Naive B cell (primary cell): ENCODE results near the gene ITGA2. TPM values are rescaled to one million over a fixed set of nuclear protein-coding genes. Genes with fewer than 3 reads are reported as not detected.

Experiments used
- ATAC-seq, 2 donors: fragments of 150-1000 bp; cut with Tn5 transposase; 2 replicates each; pipeline ENCODE4 v1.10.0; 2021; ENCODE audit warnings: low read depth in 2 of 2, mild to moderate bottlenecking in 2 of 2, moderate library complexity in 2 of 2
- DNase-seq: peaks from one replicate; pipeline ENCODE4 v3.0.0; 2022
- H3K27ac Mint-ChIP-seq, 6 donors: one replicate each; pipeline ENCODE4 v1.8.0; 2020 to 2022; ENCODE audit warnings: mild to moderate bottlenecking in 6 of 6, mixed read lengths in 6 of 6, moderate library complexity in 5 of 6, inconsistent platforms in 2 of 6
- H3K27me3 Mint-ChIP-seq, 3 donors: one replicate each; pipeline ENCODE4 v1.8.0; 2021 to 2022; ENCODE audit warnings: mixed read lengths in 3 of 3, mild to moderate bottlenecking in 1 of 3
- H3K36me3 Mint-ChIP-seq, 2 donors: one replicate each; pipeline ENCODE4 v1.8.0; 2020 to 2022; ENCODE audit warnings: mixed read lengths in 2 of 2, inconsistent platforms in 1 of 2, mild to moderate bottlenecking in 1 of 2
- H3K4me1 Mint-ChIP-seq, 3 donors: one replicate each; pipeline ENCODE4 v1.8.0; 2020 to 2022; ENCODE audit warnings: mixed read lengths in 3 of 3, inconsistent platforms in 1 of 3, mild to moderate bottlenecking in 1 of 3, moderate library complexity in 1 of 3
- H3K4me3 Mint-ChIP-seq, 8 donors: one replicate each; pipeline ENCODE4 v1.8.0; 2020 to 2022; ENCODE audit warnings: mild to moderate bottlenecking in 8 of 8, mixed read lengths in 8 of 8, moderate library complexity in 8 of 8, inconsistent platforms in 2 of 8
- H3K9me3 Mint-ChIP-seq, 7 donors: one replicate each; pipeline ENCODE4 v1.8.0; 2020 to 2022; ENCODE audit warnings: mixed read lengths in 7 of 7, mild to moderate bottlenecking in 5 of 7, inconsistent platforms in 2 of 7, moderate library complexity in 1 of 7
- polyA plus RNA-seq, 6 donors: library from polyadenylated mRNA; unstranded; fragments of 300-500 nt; fragmentation: Illumina TruSeq; gene quantifications; one replicate each; pipeline ENCODE4 v1.2.3, GENCODE V29; 2021; ENCODE audit warnings: low read depth in 6 of 6

ITGA2 gene
- polyA plus RNA-seq, 6 donors from 2014 or later: 0.03 to 0.10 TPM; not detected in 4

DNA sequence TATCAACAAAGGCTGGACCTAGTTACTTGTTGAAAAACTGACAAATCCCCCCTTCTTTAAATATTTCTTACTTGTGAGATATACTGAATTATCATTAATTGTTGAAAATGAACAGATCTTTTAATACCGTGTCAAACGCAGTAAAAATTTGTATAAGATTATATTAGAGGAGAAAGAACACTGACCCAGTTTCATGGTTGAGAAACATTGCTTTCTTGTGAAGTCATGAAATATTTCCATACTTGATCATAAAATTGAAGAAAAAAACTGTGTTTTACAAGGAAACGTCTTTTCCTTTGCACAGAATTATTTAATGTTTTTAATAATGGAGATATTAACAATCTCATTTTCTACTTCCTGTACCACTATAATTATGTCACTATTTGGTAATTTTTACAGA lies 74.6 kb downstream of the ITGA2 start:
- Mint-ChIP-seq H3K27me3 (peaks cover 0 to 7% (median 4%) of the 10 kb centered on the region in 3 donors), H3K27ac (no peak overlapping the region), H3K36me3 (no peaks in the 10 kb centered on the region), H3K4me1 (no peaks in the 10 kb centered on the region), H3K9me3 (no peaks in the 10 kb centered on the region), H3K4me3 (no peak overlapping the region)
- no peak for ATAC-seq
- DNase-seq: no peak

DNA sequence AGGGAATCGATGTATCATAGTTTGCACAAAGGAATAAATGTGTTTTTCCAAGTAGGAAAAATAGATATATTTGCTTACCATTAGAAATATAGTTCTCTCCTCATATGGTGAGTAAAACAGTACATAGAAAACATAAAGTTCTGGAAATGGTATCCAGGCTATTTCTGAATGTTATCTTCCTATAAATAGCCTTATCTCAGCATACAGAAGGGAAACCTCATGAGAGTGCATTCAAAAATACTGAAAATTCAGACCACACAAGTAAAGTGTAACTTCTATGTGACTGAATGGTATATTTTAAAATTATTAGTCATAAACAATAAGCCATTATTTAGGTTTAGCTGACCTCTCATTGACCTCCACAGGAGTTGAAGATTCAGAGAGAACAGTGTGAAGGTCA lies 76.9 kb downstream of the ITGA2 start:
- ATAC-seq (no peak), DNase-seq (no peak)
- Mint-ChIP-seq H3K4me1 (no peaks in the 10 kb centered on the region), H3K4me3 (peak overlapping the region in 1 of 8 donors; percentile 9), H3K27ac (no peak overlapping the region), H3K36me3 (no peaks in the 10 kb centered on the region), H3K9me3 (no peaks in the 10 kb centered on the region), H3K27me3 (no peaks in the 10 kb centered on the region)

DNA sequence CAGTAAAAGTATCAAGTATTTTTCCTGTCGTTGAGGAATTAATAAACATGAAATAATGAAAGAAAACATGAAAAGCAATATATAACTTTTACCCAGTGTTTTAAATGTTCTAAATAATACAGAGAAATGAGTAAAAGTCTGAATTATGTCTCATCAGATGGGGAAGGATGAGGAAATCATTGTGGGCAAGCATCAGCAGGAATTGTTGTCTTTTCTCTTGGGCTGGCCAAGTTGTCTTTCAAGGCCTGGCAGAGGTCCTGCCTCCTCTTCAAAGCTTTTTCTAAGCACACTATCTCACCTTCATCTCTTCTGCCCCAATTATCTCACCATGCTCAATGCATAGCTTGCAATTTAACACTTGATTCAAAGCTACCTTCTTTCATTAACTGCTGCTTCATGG lies 78.5 kb downstream of the ITGA2 start:
- no peak for DNase-seq
- Mint-ChIP-seq H3K27me3 (no peaks in the 10 kb centered on the region), H3K9me3 (no peaks in the 10 kb centered on the region), H3K36me3 (no peaks in the 10 kb centered on the region), H3K4me3 (no peak overlapping the region), H3K4me1 (no peaks in the 10 kb centered on the region), H3K27ac (no peak overlapping the region)
- ATAC-seq: no peak

GRCh38 chr5:53068291-53068836 lies 79.2 kb downstream of the ITGA2 start:
- ATAC-seq: no peak
- no peaks in the 10 kb centered on the region for H3K36me3 Mint-ChIP-seq

DNA sequence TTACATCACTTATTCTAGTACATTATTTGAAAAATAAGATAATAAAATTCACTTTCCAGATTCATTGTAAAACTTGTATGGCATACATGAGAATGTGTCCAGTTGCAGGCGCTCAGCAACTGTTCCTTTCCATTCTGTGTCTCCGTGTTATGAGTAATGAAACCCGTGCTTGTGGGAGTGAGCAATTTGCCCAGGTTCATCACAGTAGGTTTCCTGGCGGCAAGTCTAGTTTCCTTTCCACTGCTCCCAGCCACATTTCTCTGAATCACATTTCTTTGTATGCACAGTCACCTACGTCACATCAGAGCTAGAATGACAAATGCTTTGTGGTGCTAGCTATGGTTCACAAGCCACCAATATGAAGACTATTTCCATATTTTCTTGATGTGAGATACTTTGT lies 80.5 kb downstream of the ITGA2 start:
- no peak overlapping the region for H3K4me3 Mint-ChIP-seq
- H3K36me3 Mint-ChIP-seq: no peaks in the 10 kb centered on the region
- H3K4me1 Mint-ChIP-seq: no peaks in the 10 kb centered on the region
- DNase-seq (no peak), ATAC-seq (no peak)
- H3K9me3 Mint-ChIP-seq: no peaks in the 10 kb centered on the region
- H3K27ac Mint-ChIP-seq: no peak overlapping the region
- peaks cover 0 to 7% (median 0%) of the 10 kb centered on the region in 3 donors for H3K27me3 Mint-ChIP-seq

More at GRCh38 chr5:53068291-53068836, 79.2 kb downstream of the ITGA2 start:
- H3K27ac Mint-ChIP-seq: no peak overlapping the region
- no peaks in the 10 kb centered on the region for H3K9me3 Mint-ChIP-seq
- H3K27me3 Mint-ChIP-seq: peaks cover 0 to 5% (median 0%) of the 10 kb centered on the region in 3 donors
- no peaks in the 10 kb centered on the region for H3K4me1 Mint-ChIP-seq
- no peak overlapping the region for H3K4me3 Mint-ChIP-seq
- no peak for DNase-seq

DNA sequence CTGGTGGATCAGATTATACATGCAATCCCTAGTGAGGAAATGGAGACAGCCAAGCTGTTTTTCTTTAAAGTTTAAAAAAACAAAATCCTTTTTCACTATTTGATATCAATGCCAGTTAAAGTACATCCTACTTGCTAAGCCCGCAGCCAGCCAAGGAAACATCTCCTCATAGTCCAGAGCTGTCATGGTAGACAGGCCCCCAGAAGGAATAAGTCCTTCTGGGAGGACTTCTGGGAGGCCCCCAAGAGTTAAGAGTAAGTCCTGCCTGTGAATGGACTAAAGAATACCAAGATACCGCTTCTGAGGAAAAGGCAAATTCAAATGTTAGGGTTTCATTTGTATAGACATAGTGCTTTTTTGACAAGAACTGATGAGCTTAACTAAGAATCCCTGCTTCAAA lies 82.1 kb downstream of the ITGA2 start:
- H3K27me3 Mint-ChIP-seq: peaks cover 0 to 7% (median 4%) of the 10 kb centered on the region in 3 donors
- H3K4me1 Mint-ChIP-seq: no peaks in the 10 kb centered on the region
- H3K9me3 Mint-ChIP-seq: no peaks in the 10 kb centered on the region
- ATAC-seq (no peak), DNase-seq (no peak)
- no peak overlapping the region for H3K27ac Mint-ChIP-seq
- H3K4me3 Mint-ChIP-seq: no peak overlapping the region
- no peaks in the 10 kb centered on the region for H3K36me3 Mint-ChIP-seq

DNA sequence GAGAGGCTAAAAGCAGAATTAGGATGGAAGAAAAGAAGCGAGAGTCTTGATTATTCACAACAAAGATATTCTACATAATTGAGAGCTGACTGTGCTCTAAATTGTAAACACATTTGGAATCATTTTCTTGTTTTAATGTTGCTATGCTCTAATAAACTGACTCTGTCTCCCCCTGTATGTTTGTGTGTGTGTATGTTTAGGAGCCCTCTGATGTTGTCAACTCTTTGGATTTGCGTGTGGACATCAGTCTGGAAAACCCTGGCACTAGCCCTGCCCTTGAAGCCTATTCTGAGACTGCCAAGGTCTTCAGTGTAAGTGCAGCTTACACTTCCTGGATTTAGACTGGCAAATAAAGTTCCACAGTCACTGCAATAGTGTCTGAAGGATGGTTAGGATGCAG lies 82.6 kb downstream of the ITGA2 start:
- H3K4me1 Mint-ChIP-seq: no peaks in the 10 kb centered on the region
- no peak for ATAC-seq
- H3K27me3 Mint-ChIP-seq: peaks cover 0 to 7% (median 4%) of the 10 kb centered on the region in 3 donors
- no peak for DNase-seq
- no peaks in the 10 kb centered on the region for H3K9me3 Mint-ChIP-seq
- no peaks in the 10 kb centered on the region for H3K36me3 Mint-ChIP-seq
- no peak overlapping the region for H3K4me3 Mint-ChIP-seq
- no peak overlapping the region for H3K27ac Mint-ChIP-seq

GRCh38 chr5:53073348-53073747 lies 84.2 kb downstream of the ITGA2 start:
- Mint-ChIP-seq H3K4me1 (no peaks in the 10 kb centered on the region), H3K4me3 (no peak overlapping the region), H3K9me3 (no peaks in the 10 kb centered on the region), H3K27ac (no peak overlapping the region), H3K36me3 (no peaks in the 10 kb centered on the region), H3K27me3 (peaks cover 0 to 7% (median 4%) of the 10 kb centered on the region in 3 donors)
- no peak for ATAC-seq
- no peak for DNase-seq

- H3K27ac Mint-ChIP-seq: no peak overlapping the region
- ATAC-seq (no peak), DNase-seq (no peak)
- no peak overlapping the region for H3K4me3 Mint-ChIP-seq
- no peaks in the 10 kb centered on the region for H3K9me3 Mint-ChIP-seq
- H3K4me1 Mint-ChIP-seq: no peaks in the 10 kb centered on the region
- peaks cover 0 to 7% (median 4%) of the 10 kb centered on the region in 3 donors for H3K27me3 Mint-ChIP-seq
- no peaks in the 10 kb centered on the region for H3K36me3 Mint-ChIP-seq
Observed at GRCh38 chr5:53076014-53076583, 86.9 kb downstream of the ITGA2 start.

GRCh38 chr5:53080271-53080670 lies 91.1 kb downstream of the ITGA2 start:
- no peak overlapping the region for H3K4me3 Mint-ChIP-seq
- no peaks in the 10 kb centered on the region for H3K4me1 Mint-ChIP-seq
- peaks cover 0 to 4% (median 0%) of the 10 kb centered on the region in 7 donors for H3K9me3 Mint-ChIP-seq
- ATAC-seq: no peak
- H3K36me3 Mint-ChIP-seq: no peaks in the 10 kb centered on the region
- DNase-seq: no peak
- peak overlapping the region in 1 of 6 donors; percentile 24 for H3K27ac Mint-ChIP-seq
- H3K27me3 Mint-ChIP-seq: peaks cover 0 to 17% (median 8%) of the 10 kb centered on the region in 3 donors

- DNase-seq (no peak), ATAC-seq (no peak)
- H3K4me1 Mint-ChIP-seq: no peaks in the 10 kb centered on the region
- no peaks in the 10 kb centered on the region for H3K36me3 Mint-ChIP-seq
- H3K27me3 Mint-ChIP-seq: peaks cover 0 to 17% (median 3%) of the 10 kb centered on the region in 3 donors
- H3K27ac Mint-ChIP-seq: no peak overlapping the region
- no peak overlapping the region for H3K4me3 Mint-ChIP-seq
- peaks cover 0 to 4% (median 0%) of the 10 kb centered on the region in 7 donors for H3K9me3 Mint-ChIP-seq
Observed at GRCh38 chr5:53083927-53084326, 94.8 kb downstream of the ITGA2 start.

- Mint-ChIP-seq H3K9me3 (peaks cover 0 to 4% (median 0%) of the 10 kb centered on the region in 7 donors), H3K36me3 (no peaks in the 10 kb centered on the region), H3K4me1 (no peaks in the 10 kb centered on the region), H3K27ac (no peak overlapping the region), H3K4me3 (no peak overlapping the region), H3K27me3 (peaks cover 0 to 17% (median 3%) of the 10 kb centered on the region in 3 donors)
- DNase-seq (no peak), ATAC-seq (no peak)
Observed at GRCh38 chr5:53084546-53085255, 95.5 kb downstream of the ITGA2 start.

GRCh38 chr5:53087171-53087570 lies 98.0 kb downstream of the ITGA2 start:
- ATAC-seq: no peak
- Mint-ChIP-seq H3K36me3 (no peaks in the 10 kb centered on the region), H3K4me1 (no peaks in the 10 kb centered on the region), H3K9me3 (peaks cover 0 to 4% (median 0%) of the 10 kb centered on the region in 7 donors), H3K27ac (no peak overlapping the region), H3K27me3 (peaks cover 0 to 17% (median 3%) of the 10 kb centered on the region in 3 donors), H3K4me3 (no peak overlapping the region)
- no peak for DNase-seq

DNA sequence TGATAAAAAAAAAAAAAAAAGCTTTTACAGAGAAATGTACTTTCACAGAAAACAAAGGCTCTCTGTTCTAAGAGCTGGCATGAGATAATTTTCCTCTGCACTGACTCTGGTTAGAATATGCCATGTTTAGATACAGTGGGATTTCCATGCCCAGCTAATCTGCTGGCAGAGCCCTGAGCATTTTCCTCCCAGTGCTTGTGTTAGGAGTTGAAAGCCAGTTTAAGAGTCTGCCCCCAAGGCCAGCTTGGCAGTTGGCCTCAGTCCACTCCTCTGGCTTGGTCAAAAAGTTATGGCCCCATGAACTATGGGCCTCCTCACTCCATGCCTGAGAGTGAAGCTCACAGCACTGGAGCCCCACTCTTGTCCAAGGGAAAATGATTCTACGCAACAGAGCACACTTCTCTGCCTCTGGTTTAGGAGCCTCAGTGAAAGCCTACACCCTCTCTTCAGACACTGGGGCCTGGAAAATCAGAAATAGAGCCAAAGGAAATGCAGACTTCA lies 98.5 kb downstream of the ITGA2 start:
- H3K4me3 Mint-ChIP-seq: no peak overlapping the region
- no peak for ATAC-seq
- peaks cover 0 to 14% (median 3%) of the 10 kb centered on the region in 3 donors for H3K27me3 Mint-ChIP-seq
- no peak for DNase-seq
- H3K9me3 Mint-ChIP-seq: peaks cover 0 to 4% (median 0%) of the 10 kb centered on the region in 7 donors
- no peaks in the 10 kb centered on the region for H3K4me1 Mint-ChIP-seq
- no peaks in the 10 kb centered on the region for H3K36me3 Mint-ChIP-seq
- no peak overlapping the region for H3K27ac Mint-ChIP-seq
